ENCODE results near the gene SLC38A3.

DNA sequence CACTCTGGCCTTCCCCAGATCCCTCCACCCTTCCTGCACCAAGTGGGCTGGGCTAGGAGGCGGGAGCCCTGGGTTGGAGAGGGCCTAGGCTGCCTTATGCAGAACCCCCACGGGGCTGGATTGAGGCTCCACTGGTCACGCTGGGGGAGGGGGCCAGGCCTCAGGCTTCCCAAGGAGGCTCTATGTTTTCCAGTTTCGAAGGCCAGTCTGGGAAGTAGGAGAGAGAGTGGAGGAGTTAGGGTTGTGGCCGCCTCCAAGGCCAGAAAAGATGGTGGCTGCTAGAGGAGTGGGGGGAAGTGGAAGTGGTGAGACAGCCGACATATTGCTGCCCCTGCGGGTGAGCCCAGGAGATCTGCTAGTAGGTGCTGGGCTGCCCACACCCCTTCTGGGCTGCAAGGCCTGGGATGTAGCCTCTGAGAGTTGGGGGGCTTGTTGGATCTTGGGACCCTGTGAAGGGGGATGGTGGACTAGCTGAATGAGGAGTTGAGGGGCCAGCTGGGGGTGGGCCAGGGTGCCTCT is 32.1 kb downstream of the SLC38A3 start:
- TF ChIP-seq CTCF (IDR thresholded peaks at IDR 0.05) (no peak), ZFX (IDR thresholded peaks at IDR 0.05; ENCODE audit: borderline replicate concordance) (no peak)
